ENCODE measurements around the gene ONECUT3.

ONECUT3 gene

DNA sequence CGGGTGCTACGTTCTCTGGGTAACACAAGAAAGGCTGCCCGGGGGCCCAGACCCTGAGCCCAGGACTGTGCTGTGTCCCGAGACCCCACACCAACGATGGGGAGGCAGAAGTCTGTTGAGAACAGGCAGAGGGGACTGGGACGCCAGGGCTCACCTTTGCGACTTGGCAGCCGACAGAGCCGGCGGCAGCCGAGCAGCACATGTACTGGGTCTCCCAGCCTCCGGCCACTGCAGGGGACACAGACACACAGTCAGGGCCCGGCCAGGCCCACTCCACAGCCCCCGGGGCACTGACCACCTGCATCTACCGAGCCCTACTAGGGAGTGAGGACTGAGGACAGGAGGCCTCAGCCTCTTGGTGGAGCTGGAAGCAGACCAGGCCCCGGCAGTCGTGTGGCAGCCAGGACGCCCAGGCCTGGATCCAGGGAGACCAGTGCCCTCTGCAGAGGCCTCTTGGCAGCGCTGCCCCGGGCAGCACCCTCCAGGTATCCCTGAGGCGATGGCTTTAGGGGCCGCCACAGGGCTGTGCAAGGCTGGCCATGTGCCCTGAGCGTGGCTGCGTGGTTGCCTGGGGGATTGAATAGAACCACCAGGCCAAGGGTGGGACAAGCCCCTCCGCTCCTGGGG lies 64.4 kb downstream of the ONECUT3 start:
- no peak for DNase-seq

DNA sequence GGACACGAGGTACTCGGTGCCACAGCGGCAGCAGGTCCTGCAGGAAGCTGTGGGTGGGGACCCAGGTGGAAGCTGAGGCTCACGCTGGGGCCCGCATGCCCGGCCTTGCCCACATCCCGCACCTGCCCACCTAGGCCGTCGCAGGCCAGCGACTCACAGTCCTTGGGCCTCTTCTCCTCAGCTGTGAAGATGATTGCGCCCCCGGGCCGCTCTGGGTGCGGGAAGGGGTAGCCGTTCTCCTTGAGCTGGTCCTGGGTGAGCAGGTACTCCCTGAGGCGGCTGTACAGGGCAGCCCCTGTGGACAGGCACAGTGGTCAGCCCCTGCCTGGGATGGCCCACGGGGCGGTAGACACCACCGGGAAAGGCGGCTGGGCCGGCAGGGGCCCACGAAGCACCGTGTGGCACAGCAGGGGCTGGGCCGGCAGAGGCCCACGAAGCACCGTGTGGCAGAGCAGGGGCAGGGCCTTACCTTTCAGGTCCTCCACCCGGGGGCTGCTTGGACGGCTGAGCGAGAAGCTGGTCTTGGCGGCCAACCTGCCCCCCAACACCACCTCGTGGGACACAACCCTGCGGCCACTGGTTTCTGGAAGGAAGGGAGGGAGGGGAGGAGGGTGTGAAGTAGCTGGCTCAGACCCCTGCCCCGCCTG lies 65.4 kb downstream of the ONECUT3 start:
- DNase-seq = no peak

DNA sequence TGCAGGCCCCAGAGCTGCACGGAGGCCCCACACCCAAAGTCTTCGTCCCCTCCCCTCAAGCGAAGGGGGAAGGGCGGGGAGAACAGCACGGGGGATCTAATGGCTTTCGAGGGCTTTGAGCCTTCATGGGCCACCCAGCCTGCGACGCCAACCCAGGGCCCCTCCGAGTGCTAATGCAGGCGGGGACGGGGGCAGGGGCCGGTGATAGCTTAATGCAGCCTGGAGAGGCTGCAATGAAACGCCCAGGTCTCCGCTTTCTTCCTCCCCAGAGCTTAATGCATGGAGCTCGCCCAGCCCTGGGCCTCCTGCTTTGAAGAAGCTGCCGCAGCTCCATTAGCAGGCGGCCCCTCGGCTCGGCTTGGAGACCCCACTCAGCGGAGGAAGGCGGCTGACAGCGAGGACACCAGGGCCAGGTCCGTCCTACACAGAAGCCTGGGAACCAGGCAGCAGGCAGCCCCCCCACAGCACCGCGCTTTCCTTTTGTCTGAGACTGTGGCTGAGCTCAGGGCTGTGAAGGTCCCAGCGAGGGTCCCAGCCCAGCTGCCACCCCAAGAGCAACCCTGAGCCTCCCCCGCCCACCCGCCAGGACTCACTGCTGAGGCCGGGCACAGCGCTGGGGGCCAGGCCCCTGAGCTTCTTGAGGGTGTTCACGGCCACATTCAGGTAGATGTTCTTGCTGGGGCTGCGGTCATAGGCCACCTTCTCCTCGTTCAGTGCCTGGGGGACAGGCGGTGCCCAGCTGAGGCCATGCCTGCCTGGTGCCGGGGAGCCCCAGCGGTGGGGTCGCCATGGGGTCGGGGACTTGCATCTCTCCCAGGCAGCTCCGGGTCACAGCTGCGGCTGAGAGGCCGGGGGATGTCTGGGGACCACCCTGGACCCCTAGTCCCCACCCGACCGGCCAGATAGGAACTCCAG lies 66.3 kb downstream of the ONECUT3 start:
- no peak for DNase-seq

DNA sequence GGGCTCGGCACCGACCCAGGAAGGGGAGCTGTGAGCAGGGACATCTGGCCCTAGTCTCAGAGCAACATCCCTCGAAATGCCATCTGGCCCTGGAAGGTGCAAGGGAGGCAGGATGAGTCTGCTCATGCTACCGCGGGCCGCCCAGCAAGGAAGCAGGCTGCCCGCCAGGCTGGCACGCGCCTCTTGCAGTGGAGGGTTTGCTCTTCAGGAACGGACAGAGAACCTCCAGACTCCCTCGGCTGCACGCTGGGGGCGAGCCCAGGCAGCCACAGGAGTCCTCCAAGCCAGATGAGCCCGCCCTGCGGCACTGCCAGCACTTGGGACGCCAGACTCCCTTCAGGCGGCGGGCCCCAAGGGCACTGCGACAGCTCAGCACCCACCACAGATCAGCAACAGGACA lies 68.9 kb downstream of the ONECUT3 start:
- DNase-seq = no peak

- no peak for DNase-seq
Observed at GRCh38 chr19:1823020-1823419, 69.7 kb downstream of the ONECUT3 start.

DNA sequence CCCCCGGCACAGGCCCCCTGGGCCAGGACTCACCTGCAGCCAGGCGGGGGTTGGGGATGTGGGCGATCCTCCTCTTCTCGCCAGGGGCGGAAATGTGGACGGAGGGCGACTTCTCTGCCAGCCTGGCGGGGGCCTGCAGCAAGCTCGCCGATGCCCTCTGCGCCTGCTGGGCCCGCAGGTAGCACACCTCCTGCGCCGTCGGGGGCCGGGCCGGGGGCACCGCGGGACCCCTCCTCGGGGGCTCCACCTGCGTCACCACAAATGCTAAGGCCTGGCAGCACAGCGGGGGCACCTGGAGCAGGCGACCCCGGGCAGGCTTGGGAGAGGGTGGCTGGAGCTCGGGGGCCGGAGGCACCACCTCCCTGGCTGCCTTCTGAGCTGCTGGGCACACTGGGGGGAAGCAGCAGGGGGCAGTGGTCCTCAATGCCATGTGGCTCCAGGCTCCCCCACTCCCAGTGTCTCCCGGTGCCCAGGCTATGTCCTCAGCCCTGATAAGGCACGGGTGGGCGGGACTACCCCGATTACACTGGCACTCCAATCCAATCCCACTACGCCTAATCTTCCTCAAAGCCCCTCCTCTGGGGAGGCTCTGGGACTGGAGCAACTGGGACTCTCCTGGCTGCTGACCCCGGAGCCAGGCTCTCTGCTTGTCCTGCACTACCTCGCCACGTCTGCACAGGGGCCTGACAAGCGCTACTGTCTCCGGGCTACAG lies 70.4 kb downstream of the ONECUT3 start:
- DNase-seq = no peak

- no peak for DNase-seq
Observed at GRCh38 chr19:1824252-1824622, 70.9 kb downstream of the ONECUT3 start.

- peak; percentile 80 for DNase-seq
Observed at GRCh38 chr19:1825909-1826556, 72.7 kb downstream of the ONECUT3 start.

DNA sequence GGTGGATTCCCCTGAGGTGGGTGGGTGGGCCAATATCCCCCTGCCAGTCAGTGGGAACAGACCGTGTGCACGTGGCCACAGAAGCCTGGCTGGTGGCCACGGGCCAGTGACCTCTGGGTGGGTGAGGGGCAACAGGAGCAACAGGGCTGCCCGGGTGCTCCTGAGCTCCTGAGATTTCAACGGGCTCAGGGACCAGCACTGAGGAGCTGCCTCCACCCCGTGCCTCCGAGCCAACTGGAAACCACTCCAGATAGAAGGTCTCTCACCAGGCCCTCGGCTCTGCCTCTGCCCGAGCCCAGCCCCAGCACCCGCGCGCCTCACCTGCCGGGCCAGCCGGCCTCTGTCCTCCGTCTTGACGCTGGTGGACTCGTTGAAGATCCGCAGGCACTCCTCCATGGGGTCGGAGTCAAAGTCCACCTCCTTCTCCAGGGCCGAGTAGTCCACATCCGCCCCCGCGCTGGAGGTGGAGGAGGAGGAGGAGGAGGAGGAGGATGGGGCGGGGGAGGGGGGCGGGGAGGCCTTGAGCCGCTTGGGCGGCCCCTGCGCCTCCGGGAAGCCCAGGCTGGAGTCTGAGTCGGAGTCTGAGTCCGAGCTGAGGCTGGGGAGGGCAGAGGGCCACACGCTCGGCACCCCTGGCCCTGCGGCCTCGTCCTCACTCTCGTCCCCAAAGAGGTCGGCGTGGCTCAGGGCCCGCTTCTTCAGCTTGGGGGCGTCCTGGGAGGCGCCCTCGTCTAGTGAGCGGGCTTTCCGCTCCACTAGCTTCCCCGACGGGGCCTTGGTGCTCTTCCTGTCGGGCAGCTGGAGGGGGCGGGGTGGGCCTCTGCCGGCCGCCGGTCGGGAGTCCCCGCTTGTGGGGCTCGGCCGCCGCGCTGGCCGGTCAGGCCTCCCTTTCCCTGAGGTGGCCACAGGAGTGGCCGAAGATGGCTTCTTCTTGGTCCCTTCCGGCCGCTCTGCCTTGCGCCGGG lies 73.5 kb downstream of the ONECUT3 start:
- no peak for DNase-seq

GRCh38 chr19:1827566-1828278 lies 74.4 kb downstream of the ONECUT3 start:
- DNase-seq = no peak

DNA sequence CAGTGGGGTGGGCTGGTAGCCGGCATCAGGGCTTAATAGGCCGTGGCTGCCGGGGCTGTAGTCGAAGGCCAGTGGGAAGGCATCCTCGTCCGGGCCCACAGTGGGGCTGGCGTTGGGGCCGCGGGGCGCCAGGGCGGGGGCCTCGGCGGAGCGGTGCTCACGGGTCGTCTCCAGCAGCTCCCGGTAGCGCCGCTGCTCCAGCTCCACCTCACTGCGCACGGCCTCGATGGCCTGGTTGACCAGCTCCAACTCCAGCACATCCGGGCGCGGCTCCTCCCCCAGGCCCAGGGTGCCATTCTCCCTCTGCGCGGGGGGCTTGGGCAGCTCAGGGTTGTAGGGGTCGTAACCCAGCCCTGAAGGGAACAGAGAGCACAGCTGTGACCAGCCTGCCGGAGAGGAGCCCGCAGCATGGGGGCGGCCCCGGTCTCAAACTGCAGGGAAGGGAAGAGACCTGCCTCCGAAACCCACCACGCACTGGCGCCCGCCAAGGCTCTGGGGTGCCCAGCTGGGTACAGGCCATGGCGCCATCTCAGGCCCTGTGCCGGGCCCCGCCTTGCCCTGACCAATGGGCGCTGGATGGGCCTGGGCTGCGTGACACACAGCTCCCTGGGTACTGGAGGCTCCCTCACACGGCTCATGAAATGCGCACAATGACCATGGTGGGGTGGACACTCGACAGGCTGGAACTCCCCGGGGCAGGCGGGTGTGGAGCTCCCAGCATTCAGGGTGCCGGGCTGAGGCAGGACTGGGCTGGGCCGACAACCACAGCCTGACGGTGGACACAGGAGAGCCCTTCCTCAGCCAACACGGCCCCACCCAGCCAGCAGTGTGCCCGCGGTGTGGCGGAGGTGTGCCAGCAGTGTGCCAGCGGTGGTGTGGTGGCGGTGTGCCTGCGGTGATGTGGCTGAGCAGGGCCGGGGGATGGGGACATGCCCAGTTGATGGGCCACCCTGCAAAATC lies 75.3 kb downstream of the ONECUT3 start:
- no peak for DNase-seq

DNA sequence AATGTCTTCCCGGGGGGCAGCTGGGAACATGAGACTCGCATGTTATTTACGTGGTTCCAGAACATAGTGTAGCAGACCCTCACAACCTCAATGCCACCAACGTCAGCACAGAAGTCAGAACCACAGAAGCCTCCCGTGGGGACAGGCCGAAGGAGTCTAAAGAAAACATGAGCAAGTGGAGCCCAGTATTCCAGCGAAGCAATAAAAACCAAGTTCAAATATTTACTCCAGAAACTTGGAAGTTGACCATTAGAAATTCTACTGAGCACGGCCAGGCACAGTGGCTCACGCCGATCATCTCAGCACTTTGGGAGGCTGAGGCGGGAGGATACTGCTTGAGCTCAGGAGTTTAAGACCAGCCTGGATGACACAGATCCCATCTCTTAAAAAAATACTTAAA lies 76.7 kb downstream of the ONECUT3 start:
- no peak for DNase-seq

- DNase-seq = no peak
Observed at GRCh38 chr19:1830568-1830967, 77.3 kb downstream of the ONECUT3 start.

Measured in right hindlimb (tissue), 1 donor.